Measurements from ENCODE around the gene LRRN2. TPM values are rescaled to one million over a fixed set of nuclear protein-coding genes. Genes with fewer than 3 reads are reported as not detected.
"Not testable (repeated sequence)": the region's sequence is repeated elsewhere in the genome, so short reads cannot be mapped to it uniquely, and the experiment has no call there.

The LRRN2 gene
- total RNA-seq, 2 donors from 2014 or later = 11.4 to 16.2 TPM

DNA sequence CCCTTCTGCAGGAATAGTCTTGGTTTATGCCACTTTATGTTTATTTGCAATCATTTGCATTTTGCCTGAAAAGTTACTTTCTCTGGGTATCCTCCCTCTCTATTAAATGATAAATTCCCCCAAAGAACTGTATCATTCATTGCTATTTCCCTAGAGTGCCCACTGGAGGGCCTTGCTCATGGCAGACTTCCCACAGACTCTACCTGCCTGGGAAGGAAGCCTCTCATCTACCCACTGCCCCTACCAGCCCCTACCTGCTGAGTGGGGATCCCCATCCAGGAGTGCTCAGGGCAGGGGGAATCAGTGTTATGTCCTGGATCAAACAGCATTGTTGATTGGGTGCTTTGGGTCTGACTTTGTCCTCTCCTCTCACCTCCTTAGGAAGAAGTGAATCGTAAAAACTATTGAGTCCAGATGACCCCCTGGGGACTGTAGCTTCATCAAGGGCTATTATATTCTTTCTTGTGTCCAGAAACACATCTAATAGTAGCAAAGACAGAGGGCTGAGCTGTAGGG is 6.8 kb upstream of the LRRN2 start:
- Mint-ChIP-seq H3K27me3 (ENCODE audit: insufficient read depth) (peaks cover 23% of the 10 kb centered on the region), H3K9me3 (no peaks in the 10 kb centered on the region), H3K27ac (no peak overlapping the region), H3K4me3 (no peak overlapping the region), H3K36me3 (ENCODE audit: low read depth) (no peaks in the 10 kb centered on the region), H3K4me1 (peaks cover 11% of the 10 kb centered on the region)
- Histone ChIP-seq H3K36me3 (ENCODE audit: control insufficient read depth, insufficient read depth, low read length) (no peaks in the 10 kb centered on the region), H3K4me1 (ENCODE audit: control insufficient read depth, insufficient read depth, low read length) (no peaks in the 10 kb centered on the region), H3K27me3 (ENCODE audit: control insufficient read depth, insufficient read depth, low read length, poor library complexity, severe bottlenecking) (peaks cover 5% of the 10 kb centered on the region), H3K4me3 (ENCODE audit: low read length) (no peak overlapping the region), H3K27ac (ENCODE audit: low read depth, low read length) (no peak overlapping the region), H3K9me3 (ENCODE audit: control insufficient read depth, low read length) (no peaks in the 10 kb centered on the region), H3K9ac (ENCODE audit: extremely low read depth, low read length, poor library complexity, severe bottlenecking) (no peak overlapping the region)
- TF ChIP-seq, protein P1, sequence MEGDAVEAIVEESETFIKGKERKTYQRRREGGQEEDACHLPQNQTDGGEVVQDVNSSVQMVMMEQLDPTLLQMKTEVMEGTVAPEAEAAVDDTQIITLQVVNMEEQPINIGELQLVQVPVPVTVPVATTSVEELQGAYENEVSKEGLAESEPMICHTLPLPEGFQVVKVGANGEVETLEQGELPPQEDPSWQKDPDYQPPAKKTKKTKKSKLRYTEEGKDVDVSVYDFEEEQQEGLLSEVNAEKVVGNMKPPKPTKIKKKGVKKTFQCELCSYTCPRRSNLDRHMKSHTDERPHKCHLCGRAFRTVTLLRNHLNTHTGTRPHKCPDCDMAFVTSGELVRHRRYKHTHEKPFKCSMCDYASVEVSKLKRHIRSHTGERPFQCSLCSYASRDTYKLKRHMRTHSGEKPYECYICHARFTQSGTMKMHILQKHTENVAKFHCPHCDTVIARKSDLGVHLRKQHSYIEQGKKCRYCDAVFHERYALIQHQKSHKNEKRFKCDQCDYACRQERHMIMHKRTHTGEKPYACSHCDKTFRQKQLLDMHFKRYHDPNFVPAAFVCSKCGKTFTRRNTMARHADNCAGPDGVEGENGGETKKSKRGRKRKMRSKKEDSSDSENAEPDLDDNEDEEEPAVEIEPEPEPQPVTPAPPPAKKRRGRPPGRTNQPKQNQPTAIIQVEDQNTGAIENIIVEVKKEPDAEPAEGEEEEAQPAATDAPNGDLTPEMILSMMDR (conservative IDR thresholded peaks at IDR 0.05) = peak; percentile 72
- DNase-seq = peak; percentile 66
- WGBS, 2 experiments (ENCODE audit: insufficient coverage in 1 of 2, insufficient read length in 1 of 2) = 89 to 100% methylated on average over 1 of the region's 1 CpG

DNA sequence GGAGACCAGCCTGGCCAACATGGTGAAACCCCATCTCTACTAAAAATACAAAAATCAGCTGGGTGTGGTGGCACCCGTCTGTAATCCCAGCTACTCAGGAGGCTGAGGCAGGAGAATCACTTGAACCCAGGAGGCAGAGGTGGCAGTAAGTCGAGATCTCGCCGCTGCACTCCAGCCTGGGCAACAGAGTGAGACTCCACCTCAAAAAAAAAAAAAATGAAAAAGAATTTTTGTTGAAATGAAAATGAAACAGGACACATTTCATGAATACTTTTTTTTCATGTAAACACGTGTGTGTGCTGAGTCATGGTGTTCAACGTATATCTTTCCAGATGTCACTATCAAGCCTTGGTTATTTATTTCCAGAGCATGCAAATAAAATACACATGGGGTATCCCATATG is 5.8 kb upstream of the LRRN2 start:
- DNase-seq; H3K27ac ChIP-seq (ENCODE audit: low read depth, low read length); H3K4me1 ChIP-seq (ENCODE audit: control insufficient read depth, insufficient read depth, low read length); H3K36me3 ChIP-seq (ENCODE audit: control insufficient read depth, insufficient read depth, low read length); H3K36me3 Mint-ChIP-seq (ENCODE audit: low read depth); H3K27ac Mint-ChIP-seq; H3K4me3 ChIP-seq (ENCODE audit: low read length); H3K9ac ChIP-seq (ENCODE audit: extremely low read depth, low read length, poor library complexity, severe bottlenecking); H3K9me3 Mint-ChIP-seq; H3K4me3 Mint-ChIP-seq; H3K9me3 ChIP-seq (ENCODE audit: control insufficient read depth, low read length); H3K4me1 Mint-ChIP-seq: not testable (repeated sequence)
- peaks cover 34% of the 10 kb centered on the region for H3K27me3 Mint-ChIP-seq (ENCODE audit: insufficient read depth)
- 94 to 95% methylated on average over 4 to 6 of the region's 6 CpGs for WGBS, 2 experiments (ENCODE audit: insufficient coverage in 1 of 2, insufficient read length in 1 of 2)
- H3K27me3 ChIP-seq (ENCODE audit: control insufficient read depth, insufficient read depth, low read length, poor library complexity, severe bottlenecking) = peaks cover 16% of the 10 kb centered on the region

DNA sequence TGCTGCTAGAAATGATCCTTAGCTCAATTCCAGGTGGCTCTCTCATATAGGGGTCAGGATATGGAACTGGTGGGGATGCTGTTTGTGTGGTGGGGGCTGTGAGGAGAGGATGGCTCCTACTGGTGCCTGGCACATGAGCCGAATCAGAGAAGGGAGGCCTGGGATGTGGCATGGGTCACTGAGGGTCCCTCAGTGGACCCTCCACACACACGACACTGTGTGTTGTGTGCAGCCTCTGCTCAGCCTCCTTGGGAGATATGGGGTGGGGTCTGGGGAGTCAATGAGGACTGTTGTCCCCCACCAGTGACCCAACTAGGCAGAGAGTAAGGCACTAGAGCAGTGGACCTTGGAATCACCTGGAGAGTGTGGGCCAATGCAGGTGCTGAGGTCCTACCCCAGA is 3.2 kb upstream of the LRRN2 start:
- WGBS, 2 experiments (ENCODE audit: insufficient coverage in 1 of 2, insufficient read length in 1 of 2) = 95% methylated on average over 2 of the region's 2 CpGs; no CpG with 5 or more reads in 1 of the 2 experiments
- H3K36me3 ChIP-seq (ENCODE audit: control insufficient read depth, insufficient read depth, low read length) = no peaks in the 10 kb centered on the region
- H3K4me1 Mint-ChIP-seq = peaks cover 11% of the 10 kb centered on the region
- peaks cover 42% of the 10 kb centered on the region for H3K27me3 Mint-ChIP-seq (ENCODE audit: insufficient read depth)
- H3K4me1 ChIP-seq (ENCODE audit: control insufficient read depth, insufficient read depth, low read length) = peaks cover 9% of the 10 kb centered on the region
- no peak overlapping the region for H3K9ac ChIP-seq (ENCODE audit: extremely low read depth, low read length, poor library complexity, severe bottlenecking)
- H3K27ac Mint-ChIP-seq = no peak overlapping the region
- TF ChIP-seq, protein P1 (conservative IDR thresholded peaks at IDR 0.05) = no peak
- DNase-seq = no peak
- no peaks in the 10 kb centered on the region for H3K36me3 Mint-ChIP-seq (ENCODE audit: low read depth)
- peaks cover 21% of the 10 kb centered on the region for H3K27me3 ChIP-seq (ENCODE audit: control insufficient read depth, insufficient read depth, low read length, poor library complexity, severe bottlenecking)
- no peaks in the 10 kb centered on the region for H3K9me3 Mint-ChIP-seq
- H3K4me3 Mint-ChIP-seq = no peak overlapping the region
- H3K27ac ChIP-seq (ENCODE audit: low read depth, low read length) = no peak overlapping the region
- H3K9me3 ChIP-seq (ENCODE audit: control insufficient read depth, low read length) = no peaks in the 10 kb centered on the region
- H3K4me3 ChIP-seq (ENCODE audit: low read length) = no peak overlapping the region

DNA sequence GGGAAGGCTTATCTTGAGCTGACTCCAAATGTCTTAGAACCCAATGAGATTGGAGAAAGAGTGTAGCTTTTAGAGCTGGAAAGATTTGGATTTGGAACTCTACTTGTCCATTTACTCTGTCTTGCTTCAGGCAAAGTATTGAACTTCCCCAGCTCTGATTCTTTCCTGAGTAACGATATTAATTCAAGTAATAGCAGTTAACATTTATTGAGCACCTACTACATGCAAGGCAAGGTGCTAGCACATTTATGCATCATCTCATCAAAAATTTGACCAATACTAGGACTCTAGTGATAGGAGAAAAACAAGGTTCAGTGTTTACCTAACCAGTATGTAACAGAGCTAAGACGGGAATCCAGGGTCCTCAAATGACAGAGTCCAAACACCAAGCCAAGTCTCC is 2.5 kb upstream of the LRRN2 start:
- H3K27me3 ChIP-seq (ENCODE audit: control insufficient read depth, insufficient read depth, low read length, poor library complexity, severe bottlenecking) = peaks cover 21% of the 10 kb centered on the region

More for the DNA sequence above, 2.5 kb upstream of the LRRN2 start:
- H3K4me1 ChIP-seq (ENCODE audit: control insufficient read depth, insufficient read depth, low read length) = peaks cover 9% of the 10 kb centered on the region
- H3K36me3 Mint-ChIP-seq (ENCODE audit: low read depth) = no peaks in the 10 kb centered on the region
- no peak overlapping the region for H3K27ac ChIP-seq (ENCODE audit: low read depth, low read length)
- H3K9me3 ChIP-seq (ENCODE audit: control insufficient read depth, low read length) = no peaks in the 10 kb centered on the region
- no peak for DNase-seq
- H3K4me3 ChIP-seq (ENCODE audit: low read length) = no peak overlapping the region
- peaks cover 42% of the 10 kb centered on the region for H3K27me3 Mint-ChIP-seq (ENCODE audit: insufficient read depth)
- H3K4me3 Mint-ChIP-seq = no peak overlapping the region
- H3K36me3 ChIP-seq (ENCODE audit: control insufficient read depth, insufficient read depth, low read length) = no peaks in the 10 kb centered on the region
- TF ChIP-seq, protein P1 (conservative IDR thresholded peaks at IDR 0.05) = no peak
- WGBS, 2 experiments (ENCODE audit: insufficient coverage in 1 of 2, insufficient read length in 1 of 2) = 100% methylated on average over 1 to 2 of the region's 2 CpGs
- H3K4me1 Mint-ChIP-seq = peaks cover 13% of the 10 kb centered on the region
- H3K27ac Mint-ChIP-seq = no peak overlapping the region
- no peaks in the 10 kb centered on the region for H3K9me3 Mint-ChIP-seq
- H3K9ac ChIP-seq (ENCODE audit: extremely low read depth, low read length, poor library complexity, severe bottlenecking) = no peak overlapping the region
